H1 (cell line): ENCODE measurements around the gene CACNA2D3. TPM values are rescaled to one million over a fixed set of nuclear protein-coding genes. Genes with fewer than 3 reads are reported as not detected.

Source experiments
- NANOG ChIP-seq: IDR thresholded peaks from 2 replicates; pipeline ENCODE4 v1.6.1; 2011; ENCODE audit warnings: low read length, low read depth, mild to moderate bottlenecking, inconsistent platforms; ENCODE audit not compliant: insufficient read depth, poor library complexity, severe bottlenecking
- POLR2AphosphoS5 ChIP-seq: IDR thresholded peaks from 2 replicates; pipeline ENCODE4 v1.6.1; 2011; ENCODE audit warnings: low read depth, low read length
- RXRA ChIP-seq: IDR thresholded peaks from 2 replicates; pipeline ENCODE4 v1.6.1; 2011; ENCODE audit warnings: low read depth, mild to moderate bottlenecking, low read length, moderate library complexity; ENCODE audit not compliant: insufficient read depth
- SP4 ChIP-seq: IDR thresholded peaks from 2 replicates; pipeline ENCODE4 v1.6.1; 2012; ENCODE audit warnings: low read length, inconsistent platforms
- TEAD4 ChIP-seq: IDR thresholded peaks from 2 replicates; pipeline ENCODE4 v1.6.1; 2012; ENCODE audit warnings: low read depth, low read length, inconsistent platforms, mixed read lengths
- polyA plus RNA-seq, 7 experiments: library from polyadenylated mRNA; depleted of rRNA in 3 of 7; stranded (reverse) in 5 of 7; unstranded in 2 of 7; fragments of >200 nt in 5 of 7; fragments of 200-250 nt in 2 of 7; gene quantifications; 1 replicate in 5 of 7; 2 replicates in 1 of 7; 4 replicates in 1 of 7; pipeline versions ENCODE4 v1.2.1 to v1.2.3, GENCODE V29; 2011 to 2013; ENCODE audit warnings: missing spikeins in 2 of 7, mixed read lengths in 2 of 7
- total RNA-seq: library from RNA; stranded (reverse); fragmentation: NEBNext Ultra II Directional; extraction: Animal tissue kit (Norgen Biotek cat#: 25700); gene quantifications from 2 replicates; pipeline ENCODE4 v1.2.1, GENCODE V29; 2021

CACNA2D3 gene
- total and polyA plus RNA-seq, 2 of the 8 experiments (the other 6 are each of a cell fraction or from before 2014, with no cell fraction given), result 1.5 to 1.8 TPM

- TF ChIP-seq POLR2AphosphoS5 (no peak), SP4 (no peak), RXRA (no peak), TEAD4 (no peak), NANOG (no peak)
These were observed 697.6 kb downstream of the CACNA2D3 start (continued) for GRCh38 chr3:54819946-54820345.
